HG02610 (cell line): ENCODE measurements around the gene ATP6V1G1.
A peak's percentile ranks its signal among the peaks of the same experiment; 100 is the strongest.
"Not testable (repeated sequence)": the region's sequence is repeated elsewhere in the genome, so short reads cannot be mapped to it uniquely, and the experiment has no call there.

ENCODE experiments used
- ATAC-seq: cut with Tn5 transposase; IDR thresholded peaks from one replicate; pipeline ENCODE4 v1.9.1; 2021; ENCODE audit warnings: mild to moderate bottlenecking, moderate library complexity; ENCODE audit not compliant: unreplicated experiment

ATP6V1G1 gene

DNA sequence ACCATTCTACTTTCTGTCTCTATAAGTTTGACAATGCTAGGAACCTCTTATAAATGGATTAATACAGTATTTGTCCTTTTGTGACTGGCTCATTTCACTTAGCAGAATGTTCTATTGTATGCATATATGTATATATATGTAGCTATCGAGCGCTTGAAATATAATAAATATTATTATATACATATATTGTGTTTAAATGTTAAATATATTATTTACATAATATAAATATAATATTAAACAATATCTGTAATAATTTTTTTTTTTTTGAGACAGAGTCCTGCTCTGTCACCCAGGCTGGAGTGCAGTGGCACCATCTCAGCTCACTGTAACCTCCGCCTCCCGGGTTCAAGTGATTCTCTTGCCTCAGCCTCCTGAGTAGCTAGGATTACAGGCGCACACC lies 9.4 kb upstream of the ATP6V1G1 start:
- ATAC-seq: not testable (repeated sequence)

DNA sequence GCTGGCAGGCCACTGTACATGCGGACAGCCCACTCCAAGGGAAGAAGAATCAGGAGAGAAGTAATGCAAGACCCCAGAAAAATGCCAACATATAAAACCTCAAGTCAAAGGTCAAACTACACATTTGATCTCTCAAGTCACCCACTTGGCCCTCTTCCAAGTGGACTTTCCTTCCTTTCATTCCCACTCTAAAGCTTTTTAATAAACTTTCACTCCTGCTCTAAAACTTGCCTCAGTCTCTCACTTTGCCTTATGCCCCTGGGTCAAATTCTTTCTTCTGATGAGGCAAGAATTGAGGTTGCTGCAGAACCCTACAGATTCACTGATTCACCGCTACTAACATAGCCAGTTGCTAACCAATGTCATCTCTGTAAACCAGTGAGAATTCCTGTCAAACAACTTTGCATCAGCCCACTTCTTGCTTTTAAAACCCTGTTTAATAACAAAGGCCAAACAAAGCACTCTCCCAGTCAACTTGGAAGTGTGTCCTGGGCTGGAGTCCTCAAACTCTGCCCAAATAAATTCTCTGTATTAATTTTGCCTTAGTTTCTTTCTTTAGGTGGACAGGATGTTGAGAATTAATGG lies 6.9 kb upstream of the ATP6V1G1 start:
- no peak for ATAC-seq

DNA sequence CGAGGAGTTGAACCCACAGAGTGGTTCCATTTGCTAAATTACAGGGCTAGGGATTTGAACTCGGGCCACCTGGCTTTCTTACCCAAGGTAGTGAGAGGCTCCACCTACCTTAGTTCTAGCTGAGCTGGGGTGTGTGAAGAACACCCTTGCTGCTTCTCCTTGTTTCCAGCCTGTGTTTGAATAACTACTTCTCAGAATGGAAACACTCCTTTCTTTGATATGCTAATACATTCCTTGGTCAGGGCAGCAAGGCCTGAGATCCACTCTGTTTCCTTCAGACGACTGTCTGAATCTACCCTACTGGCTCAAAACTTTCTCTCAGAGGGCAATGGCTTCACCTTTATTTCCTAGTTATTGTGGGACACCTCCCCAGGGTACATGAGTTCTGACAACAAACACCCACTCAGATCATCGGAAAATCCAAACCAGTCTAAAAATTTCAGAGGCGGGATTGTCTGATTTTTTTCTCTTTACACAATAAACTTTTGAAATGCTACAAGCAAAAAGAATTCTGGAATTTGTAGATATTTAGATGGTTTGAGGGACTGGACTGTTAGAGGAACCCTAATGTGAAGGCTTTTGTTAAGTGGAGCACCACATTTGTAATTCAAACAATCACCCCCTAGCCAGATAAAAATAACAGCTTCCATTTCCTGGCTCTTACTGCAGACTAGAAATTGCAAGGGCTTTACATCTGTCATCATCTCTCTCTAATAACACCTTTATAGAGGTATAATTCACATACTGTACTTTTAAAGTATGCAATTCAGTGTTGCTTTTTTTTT lies 4.0 kb upstream of the ATP6V1G1 start:
- ATAC-seq: no peak

DNA sequence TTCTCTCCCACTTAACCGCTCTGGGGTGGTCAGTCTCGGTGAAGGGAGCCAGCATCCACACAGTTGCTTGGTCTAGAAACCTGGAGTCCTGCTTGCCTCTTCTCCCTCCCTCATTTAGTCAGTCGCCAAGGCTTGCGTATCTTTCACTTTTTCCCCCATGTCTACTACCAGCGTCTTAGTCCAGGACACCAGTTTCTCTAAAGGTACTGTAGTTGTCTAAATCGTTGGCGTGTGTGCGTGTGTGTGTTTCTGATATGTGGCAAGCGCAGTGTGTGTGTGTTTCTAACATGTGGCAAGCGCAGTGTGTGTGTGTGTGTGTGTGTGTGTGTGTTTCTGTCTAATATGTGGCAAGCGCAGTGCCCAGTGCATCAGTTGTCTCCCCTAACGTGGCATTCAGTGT lies 641 bp downstream of the ATP6V1G1 start:
- ATAC-seq: no peak

DNA sequence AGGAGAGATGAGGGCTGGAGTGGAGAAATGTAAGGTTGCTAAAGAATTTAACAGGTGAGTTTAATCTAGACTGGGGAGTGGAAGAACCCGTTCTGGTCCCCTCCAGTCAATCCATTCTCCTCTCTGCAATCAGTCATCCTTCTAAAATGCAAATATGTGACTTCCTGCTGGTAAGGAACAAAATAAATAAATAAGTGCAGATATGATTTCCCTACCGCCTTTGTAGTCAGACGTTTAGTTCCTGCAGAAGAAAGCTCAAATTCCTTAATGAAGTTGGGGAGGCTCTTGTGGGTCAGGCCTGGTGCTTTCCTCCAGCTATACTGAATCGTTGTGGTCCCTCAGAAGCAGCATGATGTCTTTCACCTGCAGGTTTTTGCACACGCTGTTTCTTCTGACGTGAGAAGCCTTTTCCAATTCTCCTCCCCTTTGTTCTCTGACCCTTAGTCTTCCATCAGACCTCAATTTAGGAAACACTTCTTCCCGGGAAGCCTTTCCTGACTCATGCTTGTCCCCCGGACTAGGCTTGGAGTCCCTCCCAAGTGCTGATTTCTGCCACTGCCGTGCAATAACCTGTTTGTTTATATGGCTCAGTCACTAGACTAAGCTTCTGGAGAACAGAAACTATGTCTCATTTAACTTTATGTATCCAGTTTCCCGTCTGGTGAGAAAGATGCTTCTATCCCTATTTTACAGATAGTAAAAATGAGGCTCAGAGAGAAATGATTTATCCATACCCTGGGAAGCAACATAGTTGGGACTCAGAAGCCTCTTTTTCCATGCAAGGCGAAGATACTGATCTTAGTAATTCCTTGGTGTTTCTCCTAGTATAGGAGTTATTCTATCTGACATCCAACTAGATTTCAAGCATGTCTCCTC lies 1.3 kb downstream of the ATP6V1G1 start:
- no peak for ATAC-seq

DNA sequence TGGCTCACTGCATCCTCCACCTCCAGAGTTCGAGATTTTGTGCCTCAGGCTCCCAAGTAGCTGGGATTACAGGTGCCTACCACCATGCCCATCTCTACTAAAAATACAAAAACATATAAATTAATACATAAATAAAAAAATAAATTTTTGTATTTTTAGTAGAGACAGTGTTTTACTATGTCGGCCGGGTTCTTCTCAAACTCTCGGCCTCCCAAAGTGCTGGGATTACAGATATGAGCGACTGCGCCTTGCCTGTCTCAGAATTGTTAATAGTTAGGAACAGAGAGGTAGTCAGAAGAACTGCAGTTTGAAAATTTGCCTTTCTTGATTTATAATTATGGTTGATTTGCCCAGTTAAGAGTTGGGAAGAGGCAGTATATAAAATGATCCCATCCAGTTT lies 2.8 kb downstream of the ATP6V1G1 start:
- ATAC-seq: no peak

DNA sequence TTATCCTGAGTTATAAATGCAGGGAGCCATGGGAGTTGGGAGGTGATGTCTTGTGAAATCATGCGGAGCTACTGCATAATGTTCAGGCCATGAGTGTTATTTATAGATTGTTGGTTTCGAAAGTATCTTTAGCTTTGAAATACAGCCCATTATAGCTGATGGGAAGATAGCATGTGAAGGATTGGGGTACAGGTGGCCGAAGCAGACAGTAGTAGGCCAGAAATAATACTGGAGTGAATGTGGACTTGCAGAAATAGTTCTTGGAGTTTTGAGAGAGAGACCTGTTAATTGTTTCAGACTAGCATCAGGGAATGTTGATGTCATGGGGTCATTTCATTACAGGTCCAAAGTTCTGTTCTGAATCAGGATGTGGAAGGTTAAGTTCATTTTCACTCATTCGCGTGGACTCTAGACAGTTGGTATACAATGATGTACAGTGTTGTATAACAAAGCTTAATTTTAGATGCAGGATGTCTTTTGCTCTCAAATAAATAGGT lies 3.8 kb downstream of the ATP6V1G1 start:
- ATAC-seq: no peak

DNA sequence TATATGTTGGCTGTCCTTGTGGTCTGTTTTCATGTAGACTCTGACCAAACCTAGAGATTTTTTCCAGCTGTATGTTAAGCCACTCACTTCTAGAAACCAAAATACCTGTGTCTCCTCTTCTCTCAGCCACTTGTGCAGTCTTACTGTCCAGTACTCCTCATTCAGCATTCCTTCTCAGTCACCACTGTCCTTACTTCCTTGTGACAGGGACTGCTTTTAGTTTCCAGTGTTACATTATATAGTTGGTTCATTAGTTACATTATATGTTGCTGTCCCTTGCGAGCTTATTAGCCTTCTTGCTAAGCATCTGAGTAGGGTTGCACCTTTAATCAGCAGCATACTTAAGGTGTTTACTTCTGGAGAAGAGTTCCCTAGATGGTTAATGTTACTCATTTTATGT lies 4.3 kb downstream of the ATP6V1G1 start:
- no peak for ATAC-seq

DNA sequence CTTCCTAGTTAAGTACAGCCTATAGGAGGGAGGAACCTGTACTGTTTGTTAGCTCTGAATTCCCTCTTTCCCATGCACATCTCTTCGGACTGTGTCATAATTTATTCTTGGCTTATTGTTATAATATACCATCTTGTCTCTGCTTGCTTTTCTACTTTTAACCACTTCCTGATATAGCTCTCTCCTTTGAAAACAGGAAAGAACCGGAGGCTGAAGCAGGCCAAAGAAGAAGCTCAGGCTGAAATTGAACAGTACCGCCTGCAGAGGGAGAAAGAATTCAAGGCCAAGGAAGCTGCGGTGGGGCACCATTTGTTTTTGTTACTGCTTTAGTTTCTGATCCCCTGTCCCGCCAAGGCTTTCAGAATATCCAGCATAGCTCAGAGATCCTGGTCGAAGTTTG lies 4.8 kb downstream of the ATP6V1G1 start:
- ATAC-seq: peak; percentile 28

DNA sequence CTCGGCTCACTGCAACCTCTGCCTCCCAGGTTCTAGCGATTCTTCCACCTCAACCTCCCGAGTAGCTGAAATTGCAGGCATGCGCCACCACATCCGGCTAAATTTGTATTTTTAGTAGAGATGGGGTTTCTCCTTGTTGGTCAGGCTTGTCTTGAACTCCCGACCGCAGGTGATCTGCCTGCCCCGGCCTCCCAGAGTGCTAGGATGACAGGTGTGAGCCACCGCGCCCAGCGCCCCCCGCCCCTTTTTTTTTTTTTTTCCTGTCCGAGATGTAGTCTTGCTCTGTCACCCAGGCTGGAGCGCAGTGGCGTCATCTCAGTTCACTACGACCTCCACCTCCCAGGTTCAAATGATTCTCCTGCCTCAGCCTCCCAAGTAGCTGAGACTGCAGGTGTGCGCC lies 6.6 kb downstream of the ATP6V1G1 start:
- no peak for ATAC-seq

DNA sequence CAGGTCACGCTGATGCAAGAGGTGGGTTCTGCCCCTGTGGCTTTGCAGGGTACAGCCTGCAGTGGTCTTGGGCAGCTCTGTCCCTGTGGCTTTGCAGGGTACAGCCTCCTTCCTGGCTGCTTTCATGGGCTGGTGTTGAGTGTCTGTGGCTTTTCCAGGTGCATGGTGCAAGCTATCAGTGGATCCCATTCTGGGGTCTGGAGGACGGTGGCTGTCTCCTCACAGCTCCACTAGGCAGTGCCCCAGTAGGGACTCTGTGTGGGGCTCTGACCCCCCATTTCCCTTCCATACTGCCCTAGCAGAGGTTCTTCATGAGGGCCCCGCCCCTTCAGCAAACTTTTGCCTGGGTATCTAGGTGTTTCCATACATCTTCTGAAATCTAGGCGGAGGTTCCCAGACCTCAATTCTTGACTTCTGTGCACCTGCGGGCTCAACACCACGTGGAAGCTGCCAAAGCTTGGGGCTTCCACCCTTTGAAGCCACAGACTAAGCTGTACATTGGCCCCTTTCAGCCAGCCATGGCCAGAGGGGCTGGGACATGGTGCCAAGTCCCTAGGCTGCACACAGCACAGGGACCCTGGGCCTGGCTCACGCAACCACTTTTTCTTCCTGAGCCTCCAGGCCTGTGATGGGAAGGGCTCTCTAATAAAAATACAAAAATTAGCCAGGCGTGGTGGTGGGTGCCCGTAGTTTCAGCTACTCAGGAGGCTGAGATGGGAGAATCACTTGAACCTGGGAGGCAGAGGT lies 13.1 kb downstream of the ATP6V1G1 start:
- ATAC-seq: not testable (repeated sequence)

DNA sequence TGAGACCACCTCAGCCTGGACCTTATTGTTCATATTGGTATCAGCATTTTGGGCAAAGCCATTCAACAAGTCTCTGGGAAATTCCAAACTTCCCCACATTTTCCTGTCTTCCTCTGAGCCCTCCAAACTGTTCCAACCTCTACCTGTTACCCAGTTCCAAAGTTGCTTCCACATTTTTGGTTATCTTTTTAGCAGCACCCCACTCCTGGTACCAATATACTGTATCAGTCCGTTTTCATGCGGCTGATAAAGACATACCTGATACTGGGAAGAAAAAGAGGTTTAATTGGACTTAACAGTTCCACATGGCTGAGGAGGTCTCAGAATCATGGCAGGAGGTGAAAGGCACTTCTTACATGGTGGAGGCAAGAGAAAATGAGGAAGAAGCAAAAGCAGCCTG lies 14.2 kb downstream of the ATP6V1G1 start:
- not testable (repeated sequence) for ATAC-seq

DNA sequence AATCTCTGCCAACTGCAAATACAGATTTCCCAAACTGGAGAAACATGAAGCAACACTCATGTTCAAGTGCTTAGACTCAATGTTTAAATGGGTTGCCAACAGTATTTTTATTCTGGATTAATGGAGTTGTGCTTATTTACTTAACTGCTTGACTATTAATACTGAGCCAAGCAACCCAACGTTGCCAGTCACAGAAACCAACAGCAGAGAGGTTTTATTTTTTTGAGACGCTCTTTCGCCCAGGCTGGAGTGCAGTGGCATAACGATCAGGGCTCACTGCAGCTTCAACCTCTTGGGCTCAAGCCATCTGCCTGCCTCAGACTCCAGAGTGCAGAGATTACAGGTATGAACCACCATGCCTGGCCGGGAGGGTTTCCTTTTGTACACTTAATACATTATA lies 15.1 kb downstream of the ATP6V1G1 start:
- no peak for ATAC-seq

DNA sequence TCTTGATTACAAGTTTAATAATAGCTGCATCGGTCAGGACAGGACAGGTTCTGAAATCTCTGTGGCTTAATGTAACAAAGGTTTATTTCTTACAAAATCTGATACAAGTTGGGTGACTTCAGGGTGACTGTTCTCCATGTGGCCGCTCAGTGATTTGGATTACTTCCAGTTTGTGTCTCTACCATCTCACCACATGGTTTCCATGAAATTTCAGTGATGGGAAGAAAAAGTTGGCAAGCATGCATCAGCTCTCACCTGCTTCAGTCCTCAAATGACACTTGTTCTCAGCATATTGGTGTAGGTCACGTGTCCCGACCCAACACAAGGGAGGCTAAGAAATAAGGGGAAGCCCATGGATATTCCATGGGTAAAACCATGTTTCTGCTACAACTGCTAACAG lies 15.7 kb downstream of the ATP6V1G1 start:
- no peak for ATAC-seq

DNA sequence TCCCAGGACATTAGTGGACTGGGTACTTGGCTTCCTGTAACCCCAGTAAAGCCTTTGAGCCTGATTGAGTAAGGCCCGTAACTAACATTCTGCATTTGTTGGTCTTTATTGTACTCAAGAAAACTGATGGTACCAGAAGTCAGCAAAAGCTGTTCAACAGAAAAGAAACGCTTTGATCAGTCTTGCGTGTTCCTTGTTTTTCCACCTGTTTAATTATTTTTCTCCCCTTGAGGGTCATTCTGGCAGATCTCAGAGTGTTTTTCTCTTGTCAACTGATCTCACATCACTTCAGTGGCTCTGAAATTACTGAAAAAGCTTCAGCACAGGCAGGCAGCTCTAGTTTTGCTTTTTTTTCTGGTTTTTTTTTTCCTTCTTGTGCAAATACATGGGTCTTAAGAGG lies 17.4 kb downstream of the ATP6V1G1 start:
- ATAC-seq: no peak

DNA sequence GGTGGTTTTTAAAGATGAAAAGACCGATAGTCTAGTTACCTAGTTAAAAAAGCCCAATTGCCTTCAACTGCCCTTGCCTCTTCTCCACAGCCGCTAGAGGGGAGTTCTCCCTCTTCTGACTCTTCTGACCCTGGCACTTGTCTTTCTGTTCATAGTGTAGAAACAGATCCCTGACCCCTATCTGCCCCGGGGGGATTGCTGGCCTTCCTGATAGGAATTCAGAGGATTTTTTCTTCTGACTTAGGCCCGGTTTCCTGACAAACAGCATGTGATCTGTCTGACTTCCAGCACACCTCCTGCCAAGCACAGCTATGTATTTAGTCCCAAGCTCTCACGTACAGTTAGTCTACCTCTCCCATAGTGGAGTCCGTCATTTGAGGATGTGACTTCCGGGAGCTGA lies 18.5 kb downstream of the ATP6V1G1 start:
- no peak for ATAC-seq

DNA sequence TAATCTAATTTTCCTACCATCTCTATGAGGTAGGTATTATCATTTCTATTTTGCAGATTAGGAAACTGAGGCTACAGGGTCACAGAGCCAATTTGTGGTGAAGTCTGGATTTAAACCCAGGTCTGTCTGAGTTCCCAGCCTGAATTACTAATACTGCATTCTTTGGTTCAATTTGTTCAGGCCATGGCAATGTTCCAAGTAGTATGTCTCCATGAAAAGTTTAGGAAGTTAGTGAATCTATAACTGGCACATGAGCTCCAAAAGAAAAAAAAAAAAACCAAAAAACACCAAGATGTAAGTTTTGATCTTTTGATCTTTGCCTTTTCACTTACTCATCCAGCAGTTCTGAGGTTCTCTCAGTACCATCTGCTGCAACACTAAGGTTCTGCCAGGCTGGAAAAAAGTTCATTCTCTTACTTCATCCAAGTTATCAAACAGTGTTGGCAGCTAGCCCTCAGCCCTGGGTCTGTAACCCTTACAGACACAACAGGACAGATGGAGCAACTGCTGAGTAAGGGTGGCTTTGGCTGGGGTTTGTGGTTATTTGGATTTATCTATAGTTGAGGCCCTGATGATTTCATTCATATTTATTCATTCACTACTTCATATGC lies 19.1 kb downstream of the ATP6V1G1 start:
- ATAC-seq: no peak

DNA sequence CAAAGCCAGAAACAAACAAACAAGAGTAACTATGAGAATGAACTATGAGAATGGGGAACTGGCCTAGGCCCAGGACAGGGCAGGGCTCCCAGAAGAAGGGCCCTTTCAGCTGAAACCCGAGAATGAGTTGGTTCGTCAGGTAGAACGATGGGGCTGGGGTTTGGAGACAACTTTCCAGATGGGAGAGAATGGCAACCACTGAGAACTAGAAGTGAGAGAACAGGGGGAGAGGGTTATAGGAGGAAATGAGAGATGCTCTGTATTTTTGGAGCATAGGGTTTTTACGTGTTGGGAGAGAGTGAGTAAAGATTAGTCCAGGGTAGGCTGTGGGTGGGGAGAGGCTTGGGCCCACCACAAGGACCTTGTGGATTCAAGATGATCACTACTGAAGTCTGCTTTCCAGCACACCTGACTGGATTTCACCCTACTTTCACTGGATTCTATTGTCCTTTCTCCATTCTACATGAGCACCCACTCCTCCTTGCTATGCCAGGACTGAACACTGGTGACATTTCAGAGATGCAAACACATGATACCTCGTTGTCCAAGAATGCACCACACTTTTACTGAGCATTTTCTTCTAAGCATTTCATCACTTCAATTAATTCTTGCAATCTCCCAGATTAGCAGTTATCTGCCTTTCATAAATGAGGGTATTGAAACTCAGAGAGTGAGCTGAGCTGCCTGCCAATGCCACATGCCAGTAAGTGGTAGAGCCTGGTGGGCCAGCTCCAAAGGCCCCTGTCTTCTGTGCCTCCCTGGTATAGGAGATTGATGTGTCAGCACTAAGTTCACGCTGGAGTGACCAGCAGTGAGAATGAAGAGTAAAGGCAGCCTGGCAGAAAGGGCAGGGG lies 20.3 kb downstream of the ATP6V1G1 start:
- peak; percentile 46 for ATAC-seq

DNA sequence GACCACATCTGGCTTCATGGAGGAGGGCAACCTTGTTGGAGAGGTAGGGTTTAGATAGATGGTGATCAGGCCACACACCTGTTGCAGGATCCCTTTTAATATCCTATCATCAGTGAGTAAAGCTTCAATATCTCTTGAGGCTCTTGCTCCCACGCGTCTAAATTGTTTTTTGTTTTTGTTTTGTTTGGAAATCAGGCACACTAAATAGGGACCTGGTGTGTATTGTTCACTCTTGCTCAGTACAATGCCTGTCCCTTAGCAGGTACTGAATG lies 20.9 kb downstream of the ATP6V1G1 start:
- no peak for ATAC-seq
